Activated CD4-positive, CD25-positive, alpha-beta regulatory T cell treated with anti-CD3 and anti-CD28 coated beads, Interleukin-2, amount 50 U/mL, for 24 hours (primary cell): ENCODE measurements around the gene SHF.
"Not testable (repeated sequence)": the region's sequence is repeated elsewhere in the genome, so short reads cannot be mapped to it uniquely, and the experiment has no call there.

ENCODE experiments used
- ATAC-seq, 2 donors: fragments of 150-1000 bp; cut with Tn5 transposase; one replicate each; pipeline ENCODE4 v1.10.0; 2021; ENCODE audit warnings: mild to moderate bottlenecking in 1 of 2, moderate library complexity in 1 of 2

SHF gene

GRCh38 chr15:45187894-45188830 lies at the start of gene SHF:
TSS of gene SHF (minus strand) at chr15:45187966. CDS start at chr15:45187951, 15 bp downstream.
- peak; percentile 76 to 77 for ATAC-seq

- not testable (repeated sequence) for ATAC-seq
Observed at GRCh38 chr15:45236806-45237205, 49.0 kb upstream of the SHF start.

GRCh38 chr15:45234562-45235235 lies 46.9 kb upstream of the SHF start:
- ATAC-seq = no peak

- no peak for ATAC-seq
Observed at GRCh38 chr15:45231864-45232562, 44.2 kb upstream of the SHF start.

- ATAC-seq = no peak
Observed at GRCh38 chr15:45231132-45231531, 43.4 kb upstream of the SHF start.

GRCh38 chr15:45230245-45230965 lies 42.6 kb upstream of the SHF start:
- no peak for ATAC-seq

- ATAC-seq = no peak
Observed at GRCh38 chr15:45228931-45229330, 41.2 kb upstream of the SHF start.

GRCh38 chr15:45225506-45226273 lies 37.9 kb upstream of the SHF start:
- ATAC-seq = no peak

GRCh38 chr15:45224621-45225217 lies 37.0 kb upstream of the SHF start:
- no peak for ATAC-seq

GRCh38 chr15:45221967-45222366 lies 34.2 kb upstream of the SHF start:
- no peak for ATAC-seq

GRCh38 chr15:45221053-45221599 lies 33.4 kb upstream of the SHF start:
- ATAC-seq = no peak

GRCh38 chr15:45212493-45212892 lies 24.7 kb upstream of the SHF start:
- no peak for ATAC-seq

- ATAC-seq = peak in 1 of 2 donors; percentile 12
Observed at GRCh38 chr15:45205192-45205591, 17.4 kb upstream of the SHF start.

- ATAC-seq = no peak
Observed at GRCh38 chr15:45203182-45203581, 15.4 kb upstream of the SHF start.

GRCh38 chr15:45201869-45202268 lies 14.1 kb upstream of the SHF start:
- no peak for ATAC-seq

GRCh38 chr15:45201557-45201859 lies 13.7 kb upstream of the SHF start:
- ATAC-seq = no peak

- ATAC-seq = peak; percentile 22 to 26
Observed at GRCh38 chr15:45200799-45201556, 13.2 kb upstream of the SHF start.

- ATAC-seq = peak; percentile 55 to 62
Observed at GRCh38 chr15:45200001-45200798, 12.4 kb upstream of the SHF start.

GRCh38 chr15:45199136-45199810 lies 11.5 kb upstream of the SHF start:
- no peak for ATAC-seq
